ENCODE data around the gene PFKP.

The PFKP gene

GRCh38 chr10:3040069-3040468 is 27.3 kb upstream of the PFKP start:
- Histone ChIP-seq H3K79me2 (ENCODE audit: insufficient read depth, low read length) (no peaks in the 10 kb centered on the region), H3K9ac (ENCODE audit: low read length) (no peak overlapping the region), H3K9me3 (ENCODE audit: insufficient read depth, low read length) (0 out of 2 replicates have a peak, but pooled peaks cover 8% of the 10 kb centered on the region), H3K9me2 (replicated peaks; ENCODE audit: insufficient read depth, low read length) (no peaks in the 10 kb centered on the region), H2AFZ (ENCODE audit: low read depth, low read length, severe bottlenecking) (no peak overlapping the region), H3K4me2 (ENCODE audit: low read depth, low read length, poor library complexity, severe bottlenecking) (no peak overlapping the region), H3K4me3 (ENCODE audit: insufficient read depth, low read length, poor library complexity, severe bottlenecking) (no peak overlapping the region), H3K27ac (ENCODE audit: low read depth, low read length) (no peak overlapping the region), H3K27me3 (ENCODE audit: low read length) (no peaks in the 10 kb centered on the region), H4K20me1 (ENCODE audit: low read depth, low read length) (no peaks in the 10 kb centered on the region), H3K36me3 (ENCODE audit: low read length) (no peaks in the 10 kb centered on the region), H3F3A (ENCODE audit: insufficient read depth) (no peaks in the 10 kb centered on the region)
- TF ChIP-seq, protein P1, sequence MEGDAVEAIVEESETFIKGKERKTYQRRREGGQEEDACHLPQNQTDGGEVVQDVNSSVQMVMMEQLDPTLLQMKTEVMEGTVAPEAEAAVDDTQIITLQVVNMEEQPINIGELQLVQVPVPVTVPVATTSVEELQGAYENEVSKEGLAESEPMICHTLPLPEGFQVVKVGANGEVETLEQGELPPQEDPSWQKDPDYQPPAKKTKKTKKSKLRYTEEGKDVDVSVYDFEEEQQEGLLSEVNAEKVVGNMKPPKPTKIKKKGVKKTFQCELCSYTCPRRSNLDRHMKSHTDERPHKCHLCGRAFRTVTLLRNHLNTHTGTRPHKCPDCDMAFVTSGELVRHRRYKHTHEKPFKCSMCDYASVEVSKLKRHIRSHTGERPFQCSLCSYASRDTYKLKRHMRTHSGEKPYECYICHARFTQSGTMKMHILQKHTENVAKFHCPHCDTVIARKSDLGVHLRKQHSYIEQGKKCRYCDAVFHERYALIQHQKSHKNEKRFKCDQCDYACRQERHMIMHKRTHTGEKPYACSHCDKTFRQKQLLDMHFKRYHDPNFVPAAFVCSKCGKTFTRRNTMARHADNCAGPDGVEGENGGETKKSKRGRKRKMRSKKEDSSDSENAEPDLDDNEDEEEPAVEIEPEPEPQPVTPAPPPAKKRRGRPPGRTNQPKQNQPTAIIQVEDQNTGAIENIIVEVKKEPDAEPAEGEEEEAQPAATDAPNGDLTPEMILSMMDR (IDR thresholded peaks at IDR 0.05; ENCODE audit: insufficient read depth, low read length, poor library complexity, severe bottlenecking) = no peak
- no peak for TF ChIP-seq EZH2phosphoT487 (conservative IDR thresholded peaks at IDR 0.05; ENCODE audit: low read length)

GRCh38 chr10:3042589-3042988 is 24.8 kb upstream of the PFKP start:
- TF ChIP-seq, protein P1 (IDR thresholded peaks at IDR 0.05; ENCODE audit: insufficient read depth, low read length, poor library complexity, severe bottlenecking) = no peak
- TF ChIP-seq EZH2phosphoT487 (conservative IDR thresholded peaks at IDR 0.05; ENCODE audit: low read length) = no peak
- H3K36me3 ChIP-seq (ENCODE audit: low read length) = no peaks in the 10 kb centered on the region
- 0 out of 2 replicates have a peak, but pooled peaks cover 4% of the 10 kb centered on the region for H3K27me3 ChIP-seq (ENCODE audit: low read length)
- H3K9me3 ChIP-seq (ENCODE audit: insufficient read depth, low read length) = 0 out of 2 replicates have a peak, but pooled peaks cover 8% of the 10 kb centered on the region
- no peak overlapping the region for H3K4me3 ChIP-seq (ENCODE audit: insufficient read depth, low read length, poor library complexity, severe bottlenecking)
- no peak overlapping the region for H3K9ac ChIP-seq (ENCODE audit: low read length)
- no peak overlapping the region for H2AFZ ChIP-seq (ENCODE audit: low read depth, low read length, severe bottlenecking)
- no peak overlapping the region for H3K4me2 ChIP-seq (ENCODE audit: low read depth, low read length, poor library complexity, severe bottlenecking)
- H3F3A ChIP-seq (ENCODE audit: insufficient read depth) = no peaks in the 10 kb centered on the region
- H4K20me1 ChIP-seq (ENCODE audit: low read depth, low read length) = no peaks in the 10 kb centered on the region
- H3K79me2 ChIP-seq (ENCODE audit: insufficient read depth, low read length) = no peaks in the 10 kb centered on the region
- H3K9me2 ChIP-seq (replicated peaks; ENCODE audit: insufficient read depth, low read length) = no peaks in the 10 kb centered on the region
- H3K27ac ChIP-seq (ENCODE audit: low read depth, low read length) = no peak overlapping the region

DNA sequence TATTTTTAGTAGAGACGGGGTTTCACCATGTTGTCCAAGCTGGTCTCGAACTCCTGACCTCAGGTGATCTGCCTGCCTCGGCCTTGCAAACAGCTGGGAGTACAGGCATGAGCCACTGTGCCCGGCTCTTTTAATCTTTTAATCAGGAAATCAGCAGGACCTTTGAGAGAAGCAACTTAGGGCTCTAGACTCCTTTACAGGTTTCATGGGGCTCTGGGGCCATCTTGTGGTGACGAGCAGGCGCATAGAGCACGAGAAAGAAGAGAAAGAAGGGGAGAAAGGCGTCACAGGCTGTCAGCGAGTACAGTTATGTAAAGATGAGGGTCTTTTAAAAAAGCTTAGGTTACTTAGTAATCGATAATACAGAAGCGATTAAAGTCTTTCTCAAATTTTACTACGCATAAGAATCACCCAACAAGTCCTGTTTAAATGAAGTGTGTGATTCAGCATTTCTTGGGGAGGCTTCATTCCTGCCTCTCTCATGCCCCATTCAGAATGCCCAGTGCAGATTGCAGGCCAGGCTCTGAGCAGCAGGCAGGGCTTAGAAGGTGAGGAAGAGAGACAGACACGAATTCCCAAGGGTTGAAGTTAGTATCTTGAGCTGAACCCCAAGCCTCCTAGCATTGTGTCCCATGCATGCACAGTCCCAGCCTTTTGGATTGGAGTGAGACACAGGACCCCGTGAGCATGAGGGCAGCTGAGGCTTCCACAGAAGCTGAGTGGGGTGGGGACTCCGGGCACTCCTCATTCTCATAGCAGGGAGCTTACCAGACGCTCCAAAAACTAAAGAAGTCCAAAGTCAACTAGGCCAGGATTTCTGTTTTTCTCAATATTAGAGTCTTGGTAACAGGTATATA is 23.6 kb upstream of the PFKP start:
- Histone ChIP-seq H3K9me3 (ENCODE audit: insufficient read depth, low read length) (0 out of 2 replicates have a peak, but pooled peaks cover 6% of the 10 kb centered on the region), H3K36me3 (ENCODE audit: low read length) (no peaks in the 10 kb centered on the region), H3K79me2 (ENCODE audit: insufficient read depth, low read length) (no peaks in the 10 kb centered on the region), H3F3A (ENCODE audit: insufficient read depth) (no peaks in the 10 kb centered on the region), H3K27me3 (ENCODE audit: low read length) (0 out of 2 replicates have a peak, but pooled peaks cover 6% of the 10 kb centered on the region), H2AFZ (ENCODE audit: low read depth, low read length, severe bottlenecking) (no peak overlapping the region), H3K9me2 (replicated peaks; ENCODE audit: insufficient read depth, low read length) (no peaks in the 10 kb centered on the region), H3K27ac (ENCODE audit: low read depth, low read length) (no peak overlapping the region), H3K4me3 (ENCODE audit: insufficient read depth, low read length, poor library complexity, severe bottlenecking) (no peak overlapping the region), H4K20me1 (ENCODE audit: low read depth, low read length) (no peaks in the 10 kb centered on the region), H3K4me2 (ENCODE audit: low read depth, low read length, poor library complexity, severe bottlenecking) (no peak overlapping the region), H3K9ac (ENCODE audit: low read length) (no peak overlapping the region)
- TF ChIP-seq EZH2phosphoT487 (conservative IDR thresholded peaks at IDR 0.05; ENCODE audit: low read length) = no peak
- TF ChIP-seq, protein P1 (IDR thresholded peaks at IDR 0.05; ENCODE audit: insufficient read depth, low read length, poor library complexity, severe bottlenecking) = peak; percentile 59

Data from SU-DHL-6 (cell line).